ENCODE results near the gene CWC25. TPM values are rescaled to one million over a fixed set of nuclear protein-coding genes. Genes with fewer than 3 reads are reported as not detected.

The CWC25 gene
- total RNA-seq, 1 experiment from 2014 or later = 23.9 TPM

DNA sequence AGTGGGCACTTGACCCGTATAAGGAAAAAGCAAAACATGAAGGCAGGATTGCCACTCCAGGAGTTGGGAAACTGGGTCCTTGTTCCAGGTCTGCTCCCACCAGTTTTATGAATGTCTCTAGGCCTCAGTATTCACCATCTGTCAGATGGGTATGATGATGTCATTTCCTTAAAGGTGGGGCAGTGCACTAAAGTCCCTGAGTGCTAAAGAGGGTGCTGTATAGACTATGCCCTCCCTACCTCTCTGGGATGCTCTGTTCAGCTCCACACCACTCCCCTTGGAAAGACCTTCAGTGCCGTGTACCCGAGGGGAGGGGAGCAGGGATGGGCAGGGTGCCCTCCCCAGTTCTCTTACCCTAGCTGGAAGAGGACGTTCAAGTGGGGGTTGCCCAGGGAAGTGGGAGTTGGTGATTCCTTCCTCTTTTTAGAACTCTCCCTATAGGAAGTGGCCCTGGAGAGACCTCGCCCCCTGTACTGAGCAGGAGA lies 46.9 kb upstream of the CWC25 start:
- no peak for DNase-seq (ENCODE audit: low read depth, low spot score)
- ChIA-PET RAD21 (ENCODE audit: low non-redundant PET in 1 of 2, low total read pairs in 2 of 2, uncharacterized antibody in 2 of 2, unreplicated experiment in 2 of 2) (interaction anchor here in 1 of 2 experiments (0.5 kb wide), 1 partner anchor 103 kb away, joined by 3 read pairs; no protein-coding TSS in a partner anchor), CTCF (interaction anchor here (0.8 to 1.6 kb wide), 4 partner anchors 11 to 293 kb away, joined by 3 to 4 read pairs (median 3); no protein-coding TSS in a partner anchor), POLR2A (interaction anchor here (0.9 to 2.8 kb wide), 7 partner anchors 8 to 282 kb away, joined by 3 to 20 read pairs (median 5); partner anchors contain the start of genes CWC25 and RPL23)
- peaks cover 67% of the 10 kb centered on the region for H3K79me2 ChIP-seq (ENCODE audit: insufficient read depth, low read length)
- TF ChIP-seq FOSL1 (IDR thresholded peaks at IDR 0.05; ENCODE audit: low read depth) (no peak), CTCF (IDR thresholded peaks at IDR 0.05 in 2 of 3, conservative IDR thresholded peaks at IDR 0.05 in 1 of 3; ENCODE audit: borderline replicate concordance in 1 of 3, insufficient read depth in 1 of 3, low read depth in 2 of 3, low read length in 2 of 3) (no peak), POLR2A (IDR thresholded peaks at IDR 0.05; ENCODE audit: borderline replicate concordance, extremely low read depth, insufficient read depth, insufficient read length) (no peak)
- TF ChIP-seq, protein P1, sequence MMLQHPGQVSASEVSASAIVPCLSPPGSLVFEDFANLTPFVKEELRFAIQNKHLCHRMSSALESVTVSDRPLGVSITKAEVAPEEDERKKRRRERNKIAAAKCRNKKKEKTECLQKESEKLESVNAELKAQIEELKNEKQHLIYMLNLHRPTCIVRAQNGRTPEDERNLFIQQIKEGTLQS (IDR thresholded peaks at IDR 0.05) = no peak
- intact Hi-C loops (cut with micrococcal nuclease) = no loop called here
- no peak for ATAC-seq
- no peaks in the 10 kb centered on the region for H3K27me3 ChIP-seq (ENCODE audit: insufficient read depth, low read length)
- H3K27ac ChIP-seq (ENCODE audit: low read depth, low read length) = peak overlapping the region; percentile 97
- no peak overlapping the region for H2AFZ ChIP-seq (ENCODE audit: low read depth, low read length, poor library complexity, severe bottlenecking)
- H3K4me2 ChIP-seq (ENCODE audit: low read length) = peak overlapping the region; percentile 85
- no peaks in the 10 kb centered on the region for H3K9me2 ChIP-seq (ENCODE audit: insufficient read depth)
- no peaks in the 10 kb centered on the region for H4K20me1 ChIP-seq (ENCODE audit: insufficient read depth)
- no peaks in the 10 kb centered on the region for H3K36me3 ChIP-seq (ENCODE audit: control insufficient read depth in 1 of 2, insufficient read depth in 2 of 2, low read length in 2 of 2)
- H3K4me1 ChIP-seq (ENCODE audit: control insufficient read depth in 1 of 2, insufficient read depth in 2 of 2, low read length in 2 of 2) = peaks cover 59 to 82% of the 10 kb centered on the region in 2 experiments
- H3K4me3 ChIP-seq (replicated peaks in 1 of 2; ENCODE audit: low read depth in 1 of 2, low read length in 2 of 2) = peak overlapping the region; percentile 83 to 98
- no peaks in the 10 kb centered on the region for H3K9me3 ChIP-seq (ENCODE audit: control insufficient read depth in 1 of 2, insufficient read depth in 1 of 2, low read depth in 1 of 2, low read length in 2 of 2)
- peak overlapping the region; percentile 74 for H3K9ac ChIP-seq (ENCODE audit: low read length)
- BruUV-seq (replicated peaks) = no TSS peak
